HK-2 (cell line): Measurements from ENCODE around the gene VEPH1.

ENCODE experiments used
- DNase-seq: peaks from one replicate; pipeline ENCODE4 v3.0.0-alpha.2; 2018; ENCODE audit not compliant: unreplicated experiment

Gene VEPH1

GRCh38 chr3:157523814-157524213 is 20.6 kb upstream of the VEPH1 start:
- DNase-seq, result no peak

- DNase-seq, result no peak
These were observed 19.4 kb upstream of the VEPH1 start for GRCh38 chr3:157522648-157523047.

GRCh38 chr3:157520485-157521150 is 17.4 kb upstream of the VEPH1 start:
- DNase-seq, result no peak

GRCh38 chr3:157518881-157519280 is 15.7 kb upstream of the VEPH1 start:
- no peak for DNase-seq

GRCh38 chr3:157516928-157517327 is 13.7 kb upstream of the VEPH1 start:
- DNase-seq, result no peak

GRCh38 chr3:157515398-157515797 is 12.2 kb upstream of the VEPH1 start:
- no peak for DNase-seq

GRCh38 chr3:157514371-157514895 is 11.2 kb upstream of the VEPH1 start:
- DNase-seq, result no peak

GRCh38 chr3:157513585-157513984 is 10.4 kb upstream of the VEPH1 start:
- no peak for DNase-seq

GRCh38 chr3:157512534-157512933 is 9.3 kb upstream of the VEPH1 start:
- DNase-seq, result no peak

GRCh38 chr3:157508461-157508860 is 5.2 kb upstream of the VEPH1 start:
- DNase-seq, result no peak

- DNase-seq, result no peak
These were observed 1.4 kb downstream of the VEPH1 start for GRCh38 chr3:157501863-157502262.

GRCh38 chr3:157500232-157500631 is 3.0 kb downstream of the VEPH1 start:
- no peak for DNase-seq

- DNase-seq, result peak; percentile 90
These were observed 3.8 kb downstream of the VEPH1 start for GRCh38 chr3:157499342-157499963.

GRCh38 chr3:157498371-157498770 is 4.8 kb downstream of the VEPH1 start:
- DNase-seq, result no peak

- no peak for DNase-seq
These were observed 7.4 kb downstream of the VEPH1 start for GRCh38 chr3:157495846-157496245.

GRCh38 chr3:157494581-157495281 is 8.5 kb downstream of the VEPH1 start:
- no peak for DNase-seq

GRCh38 chr3:157493627-157494550 is 9.3 kb downstream of the VEPH1 start:
- no peak for DNase-seq

GRCh38 chr3:157491136-157491535 is 12.1 kb downstream of the VEPH1 start:
- DNase-seq, result no peak

GRCh38 chr3:157488144-157488543 is 15.1 kb downstream of the VEPH1 start:
- DNase-seq, result no peak

- no peak for DNase-seq
These were observed 15.9 kb downstream of the VEPH1 start for GRCh38 chr3:157487339-157487738.

- no peak for DNase-seq
These were observed 23.6 kb downstream of the VEPH1 start for GRCh38 chr3:157479464-157480243.
